GM19438 (cell line): ENCODE results near the gene BACE2.

Experiments
- ATAC-seq: cut with Tn5 transposase; IDR thresholded peaks from one replicate; pipeline ENCODE4 v1.9.1; 2021; ENCODE audit warnings: low read depth; ENCODE audit not compliant: unreplicated experiment

The BACE2 gene

GRCh38 chr21:41147979-41148355 is 20.0 kb upstream of the BACE2 start:
- ATAC-seq: no peak

GRCh38 chr21:41148798-41149197 is 19.2 kb upstream of the BACE2 start:
- ATAC-seq: no peak

GRCh38 chr21:41149199-41149598 is 18.8 kb upstream of the BACE2 start:
- no peak for ATAC-seq

GRCh38 chr21:41152147-41152546 is 15.8 kb upstream of the BACE2 start:
- no peak for ATAC-seq

DNA sequence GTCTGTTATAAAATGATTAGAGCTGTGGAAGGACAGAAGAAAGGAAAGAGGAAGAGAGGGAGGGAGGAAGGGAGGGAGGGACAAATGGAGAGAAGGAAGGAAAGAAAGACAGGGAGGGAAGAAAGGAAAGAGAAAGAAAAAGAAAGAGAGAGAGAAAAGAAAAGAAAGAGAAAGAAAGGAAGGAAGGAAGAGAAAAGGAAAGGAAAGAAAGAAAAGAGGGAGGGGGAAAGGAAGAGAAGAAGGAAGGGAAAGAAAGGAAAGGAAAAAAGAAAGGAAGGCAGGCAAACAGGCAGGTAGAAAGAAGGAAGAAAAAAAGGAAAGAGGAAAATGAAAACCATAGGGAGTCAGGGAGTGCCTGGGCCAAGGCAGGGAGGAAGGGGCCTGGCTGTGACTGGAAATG is 14.5 kb upstream of the BACE2 start:
- no peak for ATAC-seq

GRCh38 chr21:41156142-41156541 is 11.8 kb upstream of the BACE2 start:
- ATAC-seq: no peak

GRCh38 chr21:41158026-41158425 is 9.9 kb upstream of the BACE2 start:
- no peak for ATAC-seq

DNA sequence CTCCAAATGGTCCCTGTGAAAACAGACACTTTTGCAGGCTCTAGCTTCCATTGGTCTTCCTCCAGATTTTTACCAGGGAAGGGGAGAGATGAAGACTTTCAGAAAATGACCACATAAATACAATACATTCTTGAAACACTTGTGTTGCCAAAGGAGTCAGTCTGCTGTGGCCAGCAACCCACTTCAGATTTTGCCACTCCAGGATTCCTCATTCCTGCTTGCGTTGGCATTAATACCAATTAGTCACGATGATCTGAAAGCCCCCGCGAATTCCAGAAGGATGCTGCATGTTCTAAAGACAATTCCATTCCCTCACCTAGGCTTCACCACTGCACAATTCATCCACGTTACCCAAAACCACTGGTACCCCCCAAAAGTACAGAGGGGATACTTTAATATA is 7.9 kb upstream of the BACE2 start:
- ATAC-seq: no peak

GRCh38 chr21:41161428-41161827 is 6.5 kb upstream of the BACE2 start:
- no peak for ATAC-seq

DNA sequence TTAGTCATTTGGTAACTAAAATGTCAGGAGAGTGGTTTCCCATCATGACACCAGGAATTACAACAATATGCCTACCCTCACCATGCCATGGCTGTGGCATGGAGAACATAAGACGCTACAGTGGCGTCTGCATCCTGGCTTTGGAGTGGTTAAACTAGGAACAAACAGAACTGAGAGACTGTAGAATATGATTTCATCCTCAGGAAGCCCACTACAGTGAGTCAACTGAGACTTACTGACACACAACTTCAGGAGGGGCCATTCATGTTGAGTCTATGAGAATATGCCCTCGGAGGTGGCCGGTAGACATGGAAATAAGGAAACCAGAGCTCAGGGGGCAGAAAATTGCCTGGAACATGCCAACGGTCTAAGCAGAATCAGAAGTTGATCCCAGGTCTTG is 5.9 kb upstream of the BACE2 start:
- ATAC-seq: no peak

DNA sequence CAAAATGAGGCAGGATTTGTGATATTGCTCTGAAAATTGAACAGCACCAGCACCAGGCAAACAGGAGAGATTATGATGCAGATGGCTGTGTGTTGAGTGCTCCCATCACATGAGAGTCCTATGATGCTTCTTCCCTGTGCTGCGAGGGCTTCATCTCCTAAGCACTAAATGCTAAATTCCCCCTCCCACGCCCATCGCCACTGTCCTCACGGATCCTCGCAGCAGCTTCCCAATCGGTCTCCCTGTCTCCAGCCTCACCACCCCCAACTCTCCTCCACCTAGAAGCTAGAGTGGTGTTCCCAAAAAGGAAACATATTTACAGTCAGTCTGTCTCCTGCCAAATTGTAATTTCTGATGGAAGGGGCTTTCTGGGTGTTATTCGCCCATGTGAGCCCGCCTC is 4.9 kb upstream of the BACE2 start:
- ATAC-seq: no peak

GRCh38 chr21:41164052-41164451 is 3.9 kb upstream of the BACE2 start:
- no peak for ATAC-seq

- ATAC-seq: no peak
Observed at GRCh38 chr21:41164981-41165655, 2.8 kb upstream of the BACE2 start.

- ATAC-seq: no peak
Observed at GRCh38 chr21:41166884-41167283, 1.1 kb upstream of the BACE2 start.

- no peak for ATAC-seq
Observed at GRCh38 chr21:41168391-41169257, 664 bp downstream of the BACE2 start.

GRCh38 chr21:41169258-41169576 is 1.3 kb downstream of the BACE2 start:
- ATAC-seq: no peak

DNA sequence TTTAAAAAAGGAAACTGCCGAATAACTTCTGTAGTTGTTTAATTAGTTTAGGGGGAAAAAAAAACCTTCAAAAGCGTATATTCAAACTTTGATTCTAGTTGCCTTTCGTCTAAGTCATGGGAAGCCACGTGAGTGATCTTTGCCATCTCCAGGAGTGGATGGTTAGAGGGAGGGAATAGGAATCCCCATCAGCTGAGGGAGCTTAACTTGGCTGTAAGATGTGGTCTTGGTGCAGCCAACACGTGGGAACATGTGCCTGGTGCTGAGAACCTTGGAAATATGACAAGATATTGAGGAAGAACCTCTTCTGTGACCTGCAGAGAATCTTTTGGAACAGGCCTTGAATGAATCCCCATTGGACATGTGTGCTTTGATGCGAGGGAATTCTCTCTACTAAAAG is 1.7 kb downstream of the BACE2 start:
- ATAC-seq: no peak

- no peak for ATAC-seq
Observed at GRCh38 chr21:41170442-41170841, 2.5 kb downstream of the BACE2 start.

GRCh38 chr21:41170859-41171609 is 3.1 kb downstream of the BACE2 start:
- no peak for ATAC-seq

- no peak for ATAC-seq
Observed at GRCh38 chr21:41175080-41175479, 7.1 kb downstream of the BACE2 start.

- no peak for ATAC-seq
Observed at GRCh38 chr21:41176846-41177245, 8.9 kb downstream of the BACE2 start.

- ATAC-seq: no peak
Observed at GRCh38 chr21:41180752-41181151, 12.8 kb downstream of the BACE2 start.
